Neural cell (in vitro differentiated cells): ENCODE measurements around the gene TRIM44. TPM values are rescaled to one million over a fixed set of nuclear protein-coding genes. Genes with fewer than 3 reads are reported as not detected.

ENCODE experiments used
- H2AFZ ChIP-seq: fragments of 200-600, 300-800 bp; sonication (generic), shearing (Covaris generic); 2 replicates; pipeline ENCODE4 v1.6.0; 2014; ENCODE audit warnings: low read depth, mild to moderate bottlenecking, antibody characterized with exemption, low read length, moderate library complexity
- H3F3A ChIP-seq: fragments of 200-600 bp; shearing (Covaris generic); 2 replicates; pipeline ENCODE4 v1.6.1; 2016; ENCODE audit warnings: mild to moderate bottlenecking, moderate library complexity, mixed read lengths, antibody characterized with exemption, low read length; ENCODE audit not compliant: insufficient read depth, poor library complexity, severe bottlenecking
- H3K27ac ChIP-seq: fragments of 200-600, 300-800 bp; sonication (generic), shearing (Covaris generic); 2 replicates; pipeline ENCODE4 v1.5.1; 2014; ENCODE audit warnings: mild to moderate bottlenecking, low read length, moderate library complexity
- H3K27me3 ChIP-seq: fragments of 300-800, 200-600 bp; sonication (generic), shearing (Covaris generic); 2 replicates; pipeline ENCODE4 v1.6.0; 2014; ENCODE audit warnings: mild to moderate bottlenecking, low read depth, low read length, moderate library complexity; ENCODE audit not compliant: insufficient read depth
- H3K36me3 ChIP-seq: fragments of 300-800, 200-600 bp; sonication (generic), shearing (Covaris generic); 2 replicates; pipeline ENCODE4 v1.5.1; 2014; ENCODE audit warnings: mild to moderate bottlenecking, antibody characterized with exemption, low read length, moderate library complexity; ENCODE audit not compliant: insufficient read depth
- H3K4me2 ChIP-seq: fragments of 300-800, 200-600 bp; sonication (generic), shearing (Covaris generic); 2 replicates; pipeline ENCODE4 v1.6.0; 2014; ENCODE audit warnings: mild to moderate bottlenecking, low read length
- H3K4me3 ChIP-seq: fragments of 300-800, 200-600 bp; sonication (generic), shearing (Covaris generic); 2 replicates; pipeline ENCODE4 v1.5.1; 2014; ENCODE audit warnings: mild to moderate bottlenecking, low read length, moderate library complexity
- H3K79me2 ChIP-seq: fragments of 200-600 bp; shearing (Covaris generic); replicated peaks from 2 replicates; pipeline ENCODE4 v1.6.0; 2014; ENCODE audit warnings: mild to moderate bottlenecking, low read length, moderate library complexity; ENCODE audit not compliant: insufficient read depth
- H3K9ac ChIP-seq: fragments of 300-800, 200-600 bp; sonication (generic), shearing (Covaris generic); 2 replicates; pipeline ENCODE4 v1.6.1; 2016; ENCODE audit warnings: mild to moderate bottlenecking, low read length, mixed read lengths
- H3K9me2 ChIP-seq: fragments of 200-600 bp; shearing (Covaris generic); 2 replicates; pipeline ENCODE4 v1.6.1; 2016; ENCODE audit warnings: mild to moderate bottlenecking, low read length, mixed read lengths; ENCODE audit not compliant: insufficient read depth
- H3K9me3 ChIP-seq: fragments of 200-600, 300-800 bp; sonication (generic), shearing (Covaris generic); 2 replicates; pipeline ENCODE4 v1.6.1; 2016; ENCODE audit warnings: mild to moderate bottlenecking, mixed run types, low read length, moderate library complexity, mixed read lengths
- H4K20me1 ChIP-seq: fragments of 200-600 bp; shearing (Covaris generic); 2 replicates; pipeline ENCODE4 v1.6.1; 2016; ENCODE audit warnings: mild to moderate bottlenecking, mixed run types; ENCODE audit not compliant: insufficient read depth
- CTCF ChIP-seq: fragments of 450-650 bp; IDR thresholded peaks from 2 replicates; pipeline ENCODE4 v1.5.1; 2014; ENCODE audit warnings: antibody characterized with exemption, mild to moderate bottlenecking, moderate library complexity; ENCODE audit not compliant: poor library complexity, severe bottlenecking
- EP300 ChIP-seq: fragments of 450-650 bp; conservative IDR thresholded peaks from 2 replicates; pipeline ENCODE4 v1.6.1; 2014; ENCODE audit warnings: antibody characterized with exemption, mild to moderate bottlenecking, moderate library complexity; ENCODE audit not compliant: poor library complexity, severe bottlenecking
- EZH2 ChIP-seq: fragments of 200-600, 300-800 bp; shearing (Covaris generic), sonication (generic); IDR thresholded peaks from 2 replicates; pipeline ENCODE4 v1.6.1; 2014; ENCODE audit warnings: antibody characterized with exemption, low read length, borderline replicate concordance, mild to moderate bottlenecking; ENCODE audit not compliant: insufficient read depth, poor library complexity, severe bottlenecking
- MXI1 ChIP-seq: fragments of 450-650 bp; conservative IDR thresholded peaks from 2 replicates; pipeline ENCODE4 v1.6.1; 2014; ENCODE audit warnings: antibody characterized with exemption, mild to moderate bottlenecking; ENCODE audit not compliant: poor library complexity, severe bottlenecking
- POLR2AphosphoS5 ChIP-seq: IDR thresholded peaks from 2 replicates; pipeline ENCODE4 v1.6.1; 2012
- RAD21 ChIP-seq: fragments of 450-650 bp; conservative IDR thresholded peaks from 2 replicates; pipeline ENCODE4 v1.6.1; 2014; ENCODE audit warnings: antibody characterized with exemption, mild to moderate bottlenecking, moderate library complexity
- REST ChIP-seq: IDR thresholded peaks from 2 replicates; pipeline ENCODE4 v1.6.1; 2012; ENCODE audit warnings: borderline replicate concordance
- SMC3 ChIP-seq: fragments of 450-650 bp; conservative IDR thresholded peaks from 2 replicates; pipeline ENCODE4 v1.6.1; 2014; ENCODE audit warnings: antibody characterized with exemption, mild to moderate bottlenecking, moderate library complexity; ENCODE audit not compliant: poor library complexity
- TAF1 ChIP-seq: IDR thresholded peaks from 2 replicates; pipeline ENCODE4 v1.6.1; 2012; ENCODE audit warnings: low read depth
- polyA plus RNA-seq: library from polyadenylated mRNA; depleted of rRNA; stranded (reverse); fragments of >200 nt; gene quantifications from 2 replicates; pipeline ENCODE4 v1.2.3, GENCODE V29; 2014

The TRIM44 gene
- polyA plus RNA-seq, 1 donor from 2014 or later: 14.9 TPM

DNA sequence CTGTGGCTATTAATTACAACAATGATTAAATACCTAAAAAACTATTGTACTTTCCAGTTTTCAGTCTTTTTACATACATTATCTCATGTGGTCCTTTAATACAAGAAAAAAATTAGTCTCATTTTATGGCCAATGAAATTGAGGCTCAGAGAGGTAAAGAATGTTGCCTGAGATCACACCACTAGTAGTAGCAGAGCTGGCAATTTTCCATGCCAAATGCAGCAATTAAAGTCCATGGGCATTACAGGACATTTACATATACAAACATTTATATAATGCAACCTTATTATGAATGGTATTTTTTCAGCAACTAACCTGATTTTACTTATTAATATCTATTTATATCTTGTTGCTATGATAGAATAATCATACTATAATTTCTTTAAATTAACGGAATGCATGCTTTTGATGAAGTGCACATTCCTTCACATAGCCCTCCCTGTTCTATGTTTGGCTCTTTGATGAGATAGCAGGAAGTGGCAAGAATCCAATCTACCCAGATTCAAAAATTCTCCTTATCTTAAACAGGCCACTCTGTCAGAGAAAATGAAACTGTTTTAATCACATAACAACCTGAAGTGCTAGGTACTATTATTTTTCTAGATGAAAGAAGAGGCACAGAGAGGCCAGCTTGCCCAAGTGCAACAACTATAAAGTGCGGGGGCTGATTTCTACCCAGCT is 160.4 kb downstream of the TRIM44 start:
- Histone ChIP-seq H4K20me1 (no peaks in the 10 kb centered on the region), H3K4me3 (no peak overlapping the region), H3K4me2 (no peak overlapping the region), H3K9ac (no peak overlapping the region), H3F3A (no peaks in the 10 kb centered on the region), H3K36me3 (no peaks in the 10 kb centered on the region), H3K9me2 (no peaks in the 10 kb centered on the region), H2AFZ (no peak overlapping the region), H3K9me3 (no peaks in the 10 kb centered on the region), H3K27ac (no peak overlapping the region), H3K27me3 (no peaks in the 10 kb centered on the region), H3K79me2 (no peaks in the 10 kb centered on the region)
- TF ChIP-seq SMC3: no peak
- TF ChIP-seq CTCF: no peak
- no peak for TF ChIP-seq REST
- no peak for TF ChIP-seq MXI1
- TF ChIP-seq EP300: no peak
- no peak for TF ChIP-seq EZH2
- TF ChIP-seq TAF1: no peak
- no peak for TF ChIP-seq RAD21
- TF ChIP-seq POLR2AphosphoS5: no peak

GRCh38 chr11:35823742-35824298 is 161.2 kb downstream of the TRIM44 start:
- TF ChIP-seq MXI1 (no peak), SMC3 (no peak), RAD21 (no peak), EP300 (no peak), POLR2AphosphoS5 (no peak), TAF1 (no peak), EZH2 (no peak), REST (no peak), CTCF (no peak)
- H3K9me2 ChIP-seq: no peaks in the 10 kb centered on the region
- no peaks in the 10 kb centered on the region for H3K27me3 ChIP-seq
- no peaks in the 10 kb centered on the region for H3K9me3 ChIP-seq
- no peaks in the 10 kb centered on the region for H3K79me2 ChIP-seq
- H3K27ac ChIP-seq: no peak overlapping the region
- H3K36me3 ChIP-seq: no peaks in the 10 kb centered on the region
- no peak overlapping the region for H3K4me3 ChIP-seq
- H2AFZ ChIP-seq: no peak overlapping the region
- no peaks in the 10 kb centered on the region for H4K20me1 ChIP-seq
- H3F3A ChIP-seq: no peaks in the 10 kb centered on the region
- H3K4me2 ChIP-seq: no peak overlapping the region
- no peak overlapping the region for H3K9ac ChIP-seq
